Common myeloid progenitor, CD34-positive (primary cell): Measurements from ENCODE around the gene PLEKHM3.
A peak's percentile ranks its signal among the peaks of the same experiment; 100 is the strongest.

Experiments
- CTCF ChIA-PET: fragments of 350-600 bp; sonication (Branson Sonifier 250); formaldehyde crosslinking; loops from one replicate; lab custom pipeline; 2021; ENCODE audit warnings: antibody characterized with exemption; lab: Charles Lee
- POLR2A ChIA-PET: fragments of 350-600 bp; sonication (Branson Sonifier 250); formaldehyde crosslinking; loops from one replicate; lab custom pipeline; 2021; ENCODE audit warnings: antibody characterized with exemption; lab: Charles Lee
- DNase-seq, 3 donors: peaks; one replicate each; pipeline versions ENCODE4 v3.0.0 to v3.0.0-alpha.2; 2013
- H3K27ac ChIP-seq, 2 experiments: 1 replicate in 1 of 2; 2 replicates in 1 of 2; pipeline ENCODE4 v1.7.0; 2013; ENCODE audit warnings: inconsistent platforms in 2 of 2, low read length in 2 of 2, mild to moderate bottlenecking in 2 of 2, low read depth in 1 of 2, moderate library complexity in 1 of 2; ENCODE audit not compliant: severe bottlenecking in 2 of 2, insufficient read depth in 1 of 2, poor library complexity in 1 of 2
- H3K27me3 ChIP-seq, 5 experiments: replicated peaks in 2 of 5; 1 replicate in 3 of 5; 2 replicates in 2 of 5; pipeline versions ENCODE4 v1.6.1 to v1.7.0; 2013; ENCODE audit warnings: low read length in 4 of 5, mild to moderate bottlenecking in 2 of 5, moderate library complexity in 2 of 5, inconsistent platforms in 1 of 5; ENCODE audit not compliant: insufficient read depth in 5 of 5, control insufficient read depth in 4 of 5
- H3K36me3 ChIP-seq, 4 experiments: 1 replicate in 2 of 4; 2 replicates in 2 of 4; pipeline versions ENCODE4 v1.6.1 to v1.7.0; 2013; ENCODE audit warnings: low read length in 3 of 4, control low read depth in 1 of 4, mild to moderate bottlenecking in 1 of 4; ENCODE audit not compliant: control insufficient read depth in 4 of 4, insufficient read depth in 4 of 4
- H3K4me1 ChIP-seq, 4 experiments: 1 replicate in 3 of 4; 2 replicates in 1 of 4; pipeline versions ENCODE4 v1.6.1 to v1.7.1; 2013; ENCODE audit warnings: low read length in 3 of 4, mild to moderate bottlenecking in 3 of 4, control low read depth in 1 of 4, inconsistent platforms in 1 of 4, moderate library complexity in 1 of 4; ENCODE audit not compliant: control insufficient read depth in 4 of 4, insufficient read depth in 4 of 4; ENCODE audit errors: control extremely low read depth in 1 of 4
- H3K4me3 ChIP-seq, 7 experiments: 1 replicate in 4 of 7; 2 replicates in 3 of 7; pipeline versions ENCODE4 v1.5.1 to v1.7.0; 2013; ENCODE audit warnings: mild to moderate bottlenecking in 7 of 7, low read length in 6 of 7, moderate library complexity in 6 of 7, inconsistent platforms in 2 of 7, low read depth in 2 of 7, control low read depth in 1 of 7; ENCODE audit not compliant: insufficient read depth in 4 of 7, control insufficient read depth in 1 of 7; ENCODE audit errors: extremely low read depth in 1 of 7
- H3K9me3 ChIP-seq, 5 experiments: 1 replicate in 4 of 5; 2 replicates in 1 of 5; pipeline versions ENCODE4 v1.6.1 to v1.7.1; 2013; ENCODE audit warnings: low read length in 4 of 5, mild to moderate bottlenecking in 2 of 5, inconsistent platforms in 1 of 5, low read depth in 1 of 5, moderate library complexity in 1 of 5; ENCODE audit not compliant: control insufficient read depth in 4 of 5, insufficient read depth in 2 of 5; ENCODE audit errors: control extremely low read depth in 1 of 5
- WGBS: methylation state at CpG from one replicate; pipeline ENCODE4 v1.1.5; 2013; ENCODE audit not compliant: insufficient coverage; 5-methylcytosine and 5-hydroxymethylcytosine counted together

PLEKHM3 gene

GRCh38 chr2:207884127-207884526 lies 141.2 kb downstream of the PLEKHM3 start:
- H3K27me3 ChIP-seq: no peaks in the 10 kb centered on the region
- no peaks in the 10 kb centered on the region for H3K9me3 ChIP-seq
- no peak overlapping the region for H3K27ac ChIP-seq
- DNase-seq: no peak
- ChIA-PET CTCF (no interaction called here), POLR2A (no interaction called here)
- peaks cover 0 to 10% (median 3%) of the 10 kb centered on the region in 4 experiments for H3K4me1 ChIP-seq
- H3K4me3 ChIP-seq: no peak overlapping the region
- WGBS: no CpG with 5 or more reads among the region's 2 CpGs
- H3K36me3 ChIP-seq: peaks cover 0 to 4% (median 2%) of the 10 kb centered on the region in 4 experiments

- peaks cover 0 to 14% (median 3%) of the 10 kb centered on the region in 4 experiments for H3K4me1 ChIP-seq
- H3K9me3 ChIP-seq: no peaks in the 10 kb centered on the region
- WGBS: 100% methylated on average over 4 of the region's 6 CpGs
- peak in 1 of 3 donors; percentile 9 for DNase-seq
- no peaks in the 10 kb centered on the region for H3K27me3 ChIP-seq
- no peak overlapping the region for H3K27ac ChIP-seq
- CTCF ChIA-PET: interaction anchor here (1.3 kb wide), 1 partner anchor 14 kb away, joined by 3 read pairs; no protein-coding TSS in a partner anchor
- H3K4me3 ChIP-seq: no peak overlapping the region
- POLR2A ChIA-PET: no interaction called here
- H3K36me3 ChIP-seq: peaks cover 0 to 4% (median 2%) of the 10 kb centered on the region in 4 experiments
Observed at GRCh38 chr2:207883002-207883780, 142.1 kb downstream of the PLEKHM3 start.

GRCh38 chr2:207881902-207882301 lies 143.4 kb downstream of the PLEKHM3 start:
- ChIA-PET POLR2A (no interaction called here), CTCF (interaction anchor here (0.7 kb wide), 1 partner anchor 131 kb away, joined by 3 read pairs; no protein-coding TSS in a partner anchor)
- no peak for DNase-seq
- H3K9me3 ChIP-seq: no peaks in the 10 kb centered on the region
- peaks cover 0 to 14% (median 3%) of the 10 kb centered on the region in 4 experiments for H3K4me1 ChIP-seq
- H3K27me3 ChIP-seq: no peaks in the 10 kb centered on the region
- no peak overlapping the region for H3K4me3 ChIP-seq
- H3K36me3 ChIP-seq: peaks cover 0 to 4% (median 2%) of the 10 kb centered on the region in 4 experiments
- H3K27ac ChIP-seq: no peak overlapping the region

GRCh38 chr2:207879536-207879935 lies 145.8 kb downstream of the PLEKHM3 start:
- no peak overlapping the region for H3K4me3 ChIP-seq
- no peak overlapping the region for H3K27ac ChIP-seq
- ChIA-PET POLR2A (no interaction called here), CTCF (interaction anchor here (1.6 kb wide), 1 partner anchor 9 kb away, joined by 5 read pairs; no protein-coding TSS in a partner anchor)
- H3K9me3 ChIP-seq: no peaks in the 10 kb centered on the region
- H3K27me3 ChIP-seq: no peaks in the 10 kb centered on the region
- H3K36me3 ChIP-seq: peaks cover 0 to 4% (median 2%) of the 10 kb centered on the region in 4 experiments
- WGBS: 100% methylated on average over 2 of the region's 2 CpGs
- peaks cover 0 to 14% (median 3%) of the 10 kb centered on the region in 4 experiments for H3K4me1 ChIP-seq
- no peak for DNase-seq

- no peaks in the 10 kb centered on the region for H3K9me3 ChIP-seq
- WGBS: 100% methylated on average over 2 of the region's 4 CpGs
- POLR2A ChIA-PET: no interaction called here
- no peak overlapping the region for H3K4me3 ChIP-seq
- H3K36me3 ChIP-seq: peaks cover 0 to 3% (median 0%) of the 10 kb centered on the region in 4 experiments
- H3K27me3 ChIP-seq: no peaks in the 10 kb centered on the region
- CTCF ChIA-PET: interaction anchor here (1.1 to 1.2 kb wide), 2 partner anchors 8 to 16 kb away, joined by 3 to 4 read pairs; no protein-coding TSS in a partner anchor
- DNase-seq: no peak
- no peak overlapping the region for H3K27ac ChIP-seq
- H3K4me1 ChIP-seq: peaks cover 0 to 12% (median 3%) of the 10 kb centered on the region in 4 experiments
Observed at GRCh38 chr2:207876842-207877535, 148.3 kb downstream of the PLEKHM3 start.

GRCh38 chr2:207875473-207876212 lies 149.7 kb downstream of the PLEKHM3 start:
- no CpG with 5 or more reads among the region's 3 CpGs for WGBS

More at GRCh38 chr2:207875473-207876212, 149.7 kb downstream of the PLEKHM3 start:
- H3K9me3 ChIP-seq: no peaks in the 10 kb centered on the region
- no peaks in the 10 kb centered on the region for H3K27me3 ChIP-seq
- H3K36me3 ChIP-seq: peaks cover 0 to 3% (median 0%) of the 10 kb centered on the region in 4 experiments
- peaks cover 0 to 16% (median 3%) of the 10 kb centered on the region in 4 experiments for H3K4me1 ChIP-seq
- DNase-seq: no peak
- H3K27ac ChIP-seq: no peak overlapping the region
- POLR2A ChIA-PET: no interaction called here
- CTCF ChIA-PET: no interaction called here
- H3K4me3 ChIP-seq: no peak overlapping the region
